ENCODE measurements around the gene PTPRN2. TPM values are rescaled to one million over a fixed set of nuclear protein-coding genes. Genes with fewer than 3 reads are reported as not detected.

The PTPRN2 gene
- total and polyA plus RNA-seq, 2 of the 8 experiments (the other 6 are each of a cell fraction or from before 2014, with no cell fraction given) = 2.6 to 4.5 TPM

DNA sequence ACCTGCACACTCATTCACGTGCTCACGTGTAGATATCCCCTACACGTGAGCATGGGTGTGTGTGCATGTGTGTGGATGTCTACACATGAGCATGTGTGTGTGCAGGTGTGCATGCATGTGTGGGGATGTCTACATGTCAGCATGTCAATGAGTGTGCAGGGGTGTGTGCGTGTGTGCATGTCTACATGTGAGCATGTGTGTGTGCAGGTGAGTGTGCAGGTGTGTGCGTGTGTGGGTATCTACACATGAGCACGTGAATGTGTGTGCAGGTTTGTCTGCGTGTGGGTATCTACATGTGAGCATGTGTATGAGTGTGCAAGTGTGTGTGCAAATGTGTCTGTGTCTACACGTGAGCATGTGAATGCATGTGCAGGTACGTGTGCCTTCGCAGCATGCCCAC lies 274.8 kb downstream of the PTPRN2 start (continued):
- TF ChIP-seq EGR1 (IDR thresholded peaks at IDR 0.05; ENCODE audit: borderline replicate concordance, low read depth, low read length) (no peak), TAF7 (optimal IDR thresholded peaks at IDR 0.05; ENCODE audit: borderline replicate concordance, low read depth, low read length) (no peak), FOSL1 (IDR thresholded peaks at IDR 0.05; ENCODE audit: insufficient read depth, low read depth, low read length) (no peak), ZNF274 (IDR thresholded peaks at IDR 0.05; ENCODE audit: borderline replicate concordance, extremely low read depth, low read length) (no peak), SP1 (IDR thresholded peaks at IDR 0.05; ENCODE audit: low read depth, low read length) (no peak)

Measured in H1 (cell line).